IPS-18c (cell line): Measurements from ENCODE around the gene OSBP2.
"Not testable (repeated sequence)": the region's sequence is repeated elsewhere in the genome, so short reads cannot be mapped to it uniquely, and the experiment has no call there.

ENCODE experiments used
- H3K4me3 ChIP-seq: 2 replicates; pipeline ENCODE4 v1.7.0; 2013; ENCODE audit warnings: low read depth, mild to moderate bottlenecking, low read length, moderate library complexity; ENCODE audit not compliant: insufficient read depth
- H3K9me3 ChIP-seq: one replicate; pipeline ENCODE4 v1.6.1; 2013; ENCODE audit warnings: mild to moderate bottlenecking, low read length, moderate library complexity; ENCODE audit not compliant: control insufficient read depth, insufficient read depth

The OSBP2 gene

DNA sequence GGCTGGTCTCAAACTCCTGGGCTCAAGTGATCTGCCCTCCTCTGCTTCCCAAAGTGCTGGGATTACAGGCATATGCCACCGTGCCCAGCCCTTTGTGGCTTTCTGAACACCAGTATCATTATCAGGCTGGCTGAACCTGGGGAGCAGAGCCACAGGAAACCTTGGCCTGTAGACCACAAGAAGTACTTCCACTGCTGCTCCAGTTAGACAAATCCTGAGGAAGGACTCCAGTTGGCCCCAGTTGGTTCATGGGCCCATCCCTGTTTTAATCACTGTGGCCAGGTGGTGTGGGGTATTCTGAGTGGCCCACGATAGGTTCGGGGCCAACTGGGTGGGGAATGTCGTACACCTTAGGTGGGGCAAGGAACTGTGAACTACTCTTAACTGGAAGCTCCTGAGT lies 21.5 kb upstream of the OSBP2 start:
- Histone ChIP-seq H3K4me3 (no peak overlapping the region), H3K9me3 (no peaks in the 10 kb centered on the region)

DNA sequence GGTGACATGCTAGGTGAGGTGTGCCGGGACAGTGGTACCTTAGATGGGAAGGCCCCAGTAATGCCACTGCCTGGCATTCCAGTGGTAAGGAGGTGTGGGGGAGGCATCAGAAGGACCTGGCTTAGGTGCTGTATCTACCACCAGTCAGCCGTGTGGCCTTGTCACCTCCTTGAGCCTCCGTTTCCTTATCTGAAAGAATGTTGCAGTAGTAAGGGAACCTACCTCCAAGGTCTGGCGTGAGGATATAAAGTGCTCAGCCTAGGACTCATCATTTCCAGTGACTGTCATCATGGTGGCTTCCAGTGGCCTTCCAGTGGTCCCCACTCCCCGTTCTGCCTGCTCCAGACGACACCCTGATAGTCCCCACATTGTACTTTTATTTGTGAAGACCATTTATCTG lies 20.2 kb upstream of the OSBP2 start:
- no peak overlapping the region for H3K4me3 ChIP-seq
- H3K9me3 ChIP-seq: no peaks in the 10 kb centered on the region

DNA sequence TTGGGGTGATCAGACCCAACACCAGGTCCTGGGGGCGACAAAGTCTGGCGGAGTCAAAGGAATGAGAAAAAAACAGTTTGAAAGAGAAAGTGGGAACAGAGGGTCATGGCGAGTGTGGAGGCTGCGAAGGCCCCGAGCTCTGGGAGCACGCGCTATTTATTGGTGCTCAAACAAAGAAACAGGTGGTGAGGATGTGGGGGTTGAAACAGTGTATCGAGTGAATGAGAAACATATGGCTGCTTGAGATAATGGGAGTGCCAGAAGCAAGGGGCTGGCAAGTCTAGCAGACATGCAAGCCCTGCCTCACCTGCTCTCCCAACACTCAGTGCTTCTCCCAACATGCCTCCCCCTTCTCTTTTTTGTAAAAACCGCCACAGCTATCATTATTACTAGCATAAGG lies 19.2 kb upstream of the OSBP2 start:
- H3K4me3 ChIP-seq: no peak overlapping the region
- H3K9me3 ChIP-seq: no peaks in the 10 kb centered on the region

DNA sequence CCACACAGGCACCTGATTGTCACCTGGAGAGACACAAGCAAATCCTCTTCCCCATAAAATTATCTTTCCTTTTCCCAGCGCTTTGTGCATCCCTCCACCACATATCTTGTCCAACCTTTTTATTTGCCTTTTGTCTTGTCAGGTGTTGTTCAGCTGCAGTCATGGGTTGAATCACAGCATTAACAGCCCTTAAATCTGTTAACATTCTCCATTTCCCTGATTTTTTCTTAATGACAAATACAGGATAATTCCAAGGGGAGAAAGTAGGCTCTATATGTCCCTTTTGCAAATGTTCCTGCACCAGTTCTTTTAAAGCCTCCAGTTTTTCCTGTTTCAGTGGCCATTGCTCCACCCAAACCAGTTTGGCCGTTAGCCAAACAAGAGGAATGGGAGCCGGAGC lies 18.1 kb upstream of the OSBP2 start:
- not testable (repeated sequence) for H3K9me3 ChIP-seq, H3K4me3 ChIP-seq

DNA sequence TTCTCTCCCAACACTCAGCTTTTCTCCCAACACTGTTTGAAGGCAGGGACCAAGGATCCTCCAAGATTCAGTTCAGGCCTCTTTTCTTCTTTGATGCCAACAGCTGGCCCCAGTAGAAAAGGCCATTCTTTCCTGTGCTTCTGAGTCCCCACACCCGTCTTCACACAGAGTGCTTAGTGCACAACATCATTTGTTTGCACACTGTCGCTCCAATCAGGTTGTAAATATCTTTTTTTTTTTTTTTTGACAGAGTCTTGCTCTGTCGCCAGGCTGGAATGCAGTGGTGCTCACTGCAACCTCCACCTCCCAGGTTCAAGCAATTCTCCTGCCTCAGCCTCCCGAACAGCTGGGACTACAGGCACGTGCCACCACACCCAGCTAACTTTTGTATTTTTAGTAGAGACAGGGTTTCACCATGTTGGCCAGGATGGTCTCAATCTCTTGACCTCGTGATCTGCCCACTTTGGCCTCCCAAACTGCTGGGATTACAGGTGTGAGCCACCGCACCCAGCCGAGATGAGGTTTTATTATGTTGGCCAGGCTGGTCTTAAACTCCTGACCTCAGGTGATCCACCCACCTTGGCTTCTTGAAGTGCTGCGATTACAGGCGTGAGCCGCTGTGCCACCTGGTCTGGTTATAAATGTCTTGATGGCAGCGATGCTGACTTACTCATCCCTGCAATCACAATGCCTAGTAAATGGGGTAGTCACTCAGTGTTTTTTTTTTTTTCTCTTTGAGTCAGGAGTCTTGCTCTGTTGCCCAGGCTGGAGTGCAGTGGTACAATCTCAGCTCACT lies 14.6 kb upstream of the OSBP2 start:
- H3K9me3 ChIP-seq, H3K4me3 ChIP-seq: not testable (repeated sequence)

DNA sequence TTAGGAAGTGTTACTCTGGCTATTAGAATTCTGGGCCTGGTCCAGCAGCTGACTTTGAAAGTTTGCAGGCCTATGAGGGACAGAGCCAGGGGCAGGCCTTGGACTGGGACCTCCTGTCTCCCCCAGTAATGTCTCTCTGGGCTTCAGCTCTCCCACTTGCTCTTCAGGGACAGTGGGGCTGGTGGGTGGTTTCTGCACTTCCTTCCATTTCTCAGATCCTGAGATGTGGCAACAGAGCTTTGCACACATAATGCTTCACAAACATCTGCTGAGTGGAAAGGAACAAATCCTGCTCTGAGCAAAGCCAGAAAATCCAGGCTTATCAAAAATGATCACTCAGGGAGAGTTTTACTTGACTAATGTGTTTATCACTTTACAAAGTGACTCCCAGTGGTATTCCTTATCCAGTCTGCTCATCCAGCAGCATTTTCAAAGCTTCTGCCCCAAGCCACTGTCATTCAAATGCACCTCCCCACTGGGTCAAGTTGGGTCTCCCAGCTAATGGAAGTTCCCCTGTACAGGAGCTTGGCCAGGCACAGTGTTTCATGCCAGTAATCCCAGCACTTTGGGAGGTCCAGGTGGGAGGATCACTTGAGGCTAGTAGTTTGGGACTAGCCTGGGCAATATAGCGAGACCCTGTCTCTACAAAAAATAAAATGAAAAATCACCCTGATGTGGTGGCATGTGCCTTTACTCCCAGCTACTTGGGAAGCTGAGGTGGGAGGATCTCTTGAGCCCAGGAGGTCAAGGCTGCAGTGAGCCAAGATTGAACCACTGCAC lies 13.5 kb upstream of the OSBP2 start:
- Histone ChIP-seq H3K9me3 (peaks cover 2% of the 10 kb centered on the region), H3K4me3 (no peak overlapping the region)

DNA sequence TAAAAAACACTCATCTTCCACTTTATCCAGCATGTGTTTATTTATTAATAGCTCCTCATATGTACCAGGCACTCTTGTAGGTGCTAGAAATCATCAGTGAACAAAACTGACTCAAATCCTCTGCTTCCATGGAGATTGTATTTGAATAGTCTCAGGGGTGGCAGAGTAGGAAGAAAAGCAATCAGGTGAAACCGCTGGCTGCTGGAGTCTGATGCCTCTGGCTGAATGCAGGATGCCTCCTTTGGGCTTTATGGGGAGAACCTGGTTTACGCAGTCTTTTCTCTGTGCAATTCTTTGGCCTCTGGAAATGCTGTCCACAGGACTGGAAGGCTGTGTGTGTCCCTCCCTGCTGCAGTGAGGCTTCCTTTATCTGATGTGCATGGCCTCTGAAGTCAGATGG lies 12.8 kb upstream of the OSBP2 start:
- Histone ChIP-seq H3K4me3 (no peak overlapping the region), H3K9me3 (peaks cover 2% of the 10 kb centered on the region)

DNA sequence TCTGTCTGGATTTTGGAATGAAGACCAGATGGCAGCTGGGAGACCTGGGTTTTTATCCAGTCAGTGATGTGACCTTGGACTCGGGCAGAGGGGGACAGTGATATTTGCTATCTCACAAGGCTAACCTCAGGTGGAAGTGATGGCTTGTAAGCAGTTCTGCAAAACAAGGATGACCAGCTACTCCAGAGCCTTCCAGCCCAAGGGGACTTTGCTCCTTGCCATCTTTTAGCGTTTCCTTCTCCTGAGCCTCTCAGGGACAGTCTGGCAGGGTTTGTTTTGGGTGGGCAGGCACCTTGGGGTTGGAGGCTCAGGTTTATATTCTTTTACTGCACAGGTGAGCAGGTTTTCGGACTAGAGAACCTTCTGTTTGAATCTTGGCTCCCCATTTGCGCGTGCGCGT lies 9.5 kb upstream of the OSBP2 start:
- no peak overlapping the region for H3K4me3 ChIP-seq
- H3K9me3 ChIP-seq: peaks cover 2% of the 10 kb centered on the region

DNA sequence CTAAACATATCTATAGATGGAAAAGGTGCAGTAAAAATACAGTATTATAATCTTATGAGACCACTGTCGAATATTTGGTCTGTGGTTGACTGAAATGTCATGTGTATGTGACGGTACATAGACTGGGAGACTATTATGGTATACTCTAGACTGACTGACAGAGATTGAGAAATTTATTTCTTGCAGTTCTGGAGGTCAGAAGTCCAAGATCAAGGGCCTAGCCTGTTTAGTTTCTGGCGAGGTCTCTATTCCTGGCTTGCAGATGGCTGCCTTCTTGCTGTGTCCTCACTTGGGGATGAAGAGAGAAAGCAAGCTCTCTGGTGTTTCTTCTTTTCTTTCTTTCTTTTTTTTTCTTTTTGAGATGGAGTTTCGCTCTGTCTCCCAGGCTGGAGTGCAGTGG lies 7.3 kb upstream of the OSBP2 start:
- H3K9me3 ChIP-seq: no peaks in the 10 kb centered on the region
- no peak overlapping the region for H3K4me3 ChIP-seq

DNA sequence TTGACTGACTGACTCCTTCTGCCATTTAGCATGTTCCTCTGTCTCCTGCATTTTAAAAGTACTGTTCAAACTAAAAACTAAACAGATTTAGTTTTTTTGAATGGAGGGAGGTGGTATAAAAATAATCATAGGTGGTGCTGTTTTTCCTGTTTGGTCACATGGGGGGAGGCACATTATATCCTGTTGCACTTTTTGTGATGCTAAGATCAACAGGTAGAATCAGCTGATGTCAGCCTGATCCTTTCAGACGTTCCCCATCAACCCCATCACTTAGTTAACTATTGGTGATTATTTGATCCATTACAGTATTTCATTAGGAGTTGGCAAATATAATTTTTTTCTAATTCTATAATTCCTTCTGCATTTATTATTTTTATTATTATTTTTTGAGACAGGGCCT lies 5.1 kb upstream of the OSBP2 start:
- H3K4me3 ChIP-seq: no peak overlapping the region

DNA sequence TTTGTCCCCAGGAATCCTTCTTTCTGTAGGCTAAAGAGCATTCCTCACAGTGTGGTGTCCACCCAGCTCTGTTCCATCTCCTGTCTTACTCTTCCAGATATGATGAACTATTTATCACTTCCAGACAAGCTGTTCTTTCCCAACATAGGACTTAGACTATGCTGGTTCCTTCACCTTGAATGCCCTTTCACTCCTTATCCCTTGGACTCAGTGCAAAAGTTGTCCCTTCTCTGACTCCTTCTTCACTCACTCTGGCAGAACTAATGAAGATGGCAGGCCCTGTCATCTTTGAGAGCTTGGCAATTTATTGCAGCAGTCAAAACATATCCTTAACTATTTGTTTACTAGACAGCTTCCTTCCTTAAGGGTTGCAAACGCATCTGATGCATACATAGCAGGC lies 3.5 kb upstream of the OSBP2 start:
- Histone ChIP-seq H3K9me3 (no peaks in the 10 kb centered on the region), H3K4me3 (no peak overlapping the region)

More for the DNA sequence above, 5.1 kb upstream of the OSBP2 start:
- H3K9me3 ChIP-seq: no peaks in the 10 kb centered on the region

DNA sequence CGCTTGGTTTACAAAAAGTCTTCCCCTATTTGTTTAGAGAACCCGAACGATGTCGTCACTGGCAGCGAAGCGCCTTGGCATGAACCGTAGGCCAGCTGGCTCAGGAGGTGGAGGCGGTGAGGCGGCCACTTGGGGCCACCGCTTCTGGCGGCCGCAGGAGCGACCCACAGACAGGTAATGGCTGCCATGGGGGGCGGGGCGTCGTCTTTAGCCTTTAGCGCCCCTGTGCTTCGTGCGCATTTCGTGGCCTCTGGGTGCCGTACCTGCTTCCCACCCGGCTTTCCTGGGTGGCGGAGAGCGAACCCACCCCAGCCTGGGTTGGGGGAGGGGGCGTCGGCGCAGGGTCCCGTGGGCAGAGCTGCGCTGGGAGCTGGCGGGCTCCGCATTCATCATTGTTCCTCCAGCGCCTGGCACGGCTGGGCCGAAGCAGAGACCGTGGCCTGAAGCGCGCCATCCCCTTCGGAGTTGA lies 469 bp upstream of the OSBP2 start:
- Histone ChIP-seq H3K9me3 (no peaks in the 10 kb centered on the region), H3K4me3 (peak overlapping the region; percentile 77)

DNA sequence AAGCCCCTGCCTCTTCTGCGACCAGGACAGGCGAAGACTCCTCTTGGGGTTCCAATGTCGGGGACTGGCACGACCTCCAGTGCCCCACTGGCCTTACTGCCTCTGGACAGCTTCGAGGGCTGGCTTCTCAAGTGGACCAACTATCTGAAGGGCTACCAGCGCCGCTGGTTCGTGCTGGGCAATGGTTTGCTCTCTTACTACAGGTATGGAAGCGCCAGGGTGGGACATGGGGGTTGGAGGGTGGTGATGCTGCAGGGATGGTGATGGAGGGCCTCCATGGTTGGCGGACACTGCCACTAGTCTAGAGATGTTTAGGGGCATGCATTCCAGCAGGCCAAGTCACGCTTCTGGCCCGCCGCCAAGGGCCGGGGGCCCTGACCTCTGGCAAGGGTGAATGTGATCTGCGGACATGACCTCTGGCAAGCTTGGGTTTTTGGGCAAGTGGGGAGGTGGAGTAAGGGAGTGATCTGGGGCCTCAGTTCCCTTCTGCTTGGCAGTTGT lies 727 bp downstream of the OSBP2 start:
- Histone ChIP-seq H3K9me3 (no peaks in the 10 kb centered on the region), H3K4me3 (peak overlapping the region; percentile 83)

DNA sequence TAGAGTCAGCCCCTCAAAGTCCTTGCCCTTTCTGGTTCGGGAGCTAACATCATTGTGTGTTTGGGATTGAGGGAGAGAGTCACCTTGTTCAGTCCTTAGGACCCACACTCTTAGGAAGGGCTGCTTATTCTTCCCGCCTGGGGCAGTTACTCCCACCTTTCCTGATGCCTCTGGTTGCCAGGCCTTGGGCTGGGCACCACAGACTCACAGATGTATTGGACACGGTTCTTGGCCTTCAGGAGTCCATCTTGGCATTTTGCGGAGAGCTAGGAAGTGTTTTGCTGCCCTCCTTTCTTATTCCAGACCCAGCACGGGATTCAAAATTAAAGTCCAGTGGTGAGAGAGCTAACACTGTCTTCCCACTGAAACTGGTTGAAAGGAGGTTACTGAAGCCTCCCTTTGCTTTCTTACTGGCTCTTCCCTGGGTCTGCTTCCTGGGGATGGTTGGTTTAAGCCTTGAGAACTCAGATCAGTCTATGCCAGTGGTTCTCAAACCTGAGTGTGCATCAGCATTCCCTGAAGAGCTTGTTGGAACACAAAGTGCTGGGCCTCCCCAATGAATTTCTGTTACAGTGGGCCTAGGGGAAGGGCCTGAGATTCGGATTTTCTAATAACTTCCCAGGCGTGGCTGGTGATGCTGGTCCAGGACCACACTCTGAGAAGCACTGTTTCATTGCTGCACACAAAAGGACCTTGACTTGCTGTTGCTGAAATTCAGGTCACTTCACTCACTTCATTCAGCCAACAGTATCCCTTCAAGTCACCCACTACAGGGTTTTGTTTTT lies 1.4 kb downstream of the OSBP2 start:
- H3K4me3 ChIP-seq: no peak overlapping the region
- H3K9me3 ChIP-seq: no peaks in the 10 kb centered on the region

DNA sequence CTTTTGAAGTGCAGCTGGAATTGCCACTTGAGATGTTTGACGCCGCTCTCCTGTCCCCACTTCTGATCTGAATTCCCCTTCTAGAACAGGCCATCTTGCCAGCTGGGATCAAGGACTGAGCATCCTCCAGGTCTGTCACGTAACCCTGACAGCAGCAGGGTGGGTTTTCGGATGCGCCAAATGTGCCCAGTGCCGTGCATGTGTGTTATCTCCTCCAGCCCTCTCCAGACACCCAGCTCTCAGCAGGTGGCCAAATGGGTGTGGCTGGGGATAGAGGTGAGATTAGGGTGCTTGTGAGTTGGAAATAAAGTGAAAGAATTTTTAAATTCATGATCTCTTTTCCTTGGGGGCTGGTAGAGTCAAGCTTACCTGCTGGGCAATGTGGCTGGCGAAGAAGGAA lies 3.3 kb downstream of the OSBP2 start:
- no peaks in the 10 kb centered on the region for H3K9me3 ChIP-seq

DNA sequence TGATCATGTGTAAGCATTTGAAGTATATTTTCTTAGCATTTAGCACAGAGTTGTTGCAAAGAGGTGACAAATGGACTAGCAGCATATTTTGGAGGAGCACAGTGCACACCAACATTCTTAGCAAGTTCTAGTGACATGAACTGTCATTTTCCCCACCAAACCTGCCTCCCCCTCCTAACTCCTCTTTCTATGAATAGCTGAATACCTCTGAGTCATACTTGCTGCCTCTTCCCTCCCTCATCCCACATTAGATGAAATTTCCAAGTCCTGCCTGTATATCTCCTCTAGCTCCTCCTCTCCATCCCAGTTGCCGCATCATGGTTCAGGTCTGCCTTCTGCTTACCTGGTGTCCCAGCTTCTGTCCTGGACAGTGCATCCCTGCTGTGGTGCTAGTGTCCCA lies 7.2 kb downstream of the OSBP2 start:
- H3K4me3 ChIP-seq: no peak overlapping the region
- H3K9me3 ChIP-seq: no peaks in the 10 kb centered on the region

More for the DNA sequence above, 3.3 kb downstream of the OSBP2 start:
- no peak overlapping the region for H3K4me3 ChIP-seq

DNA sequence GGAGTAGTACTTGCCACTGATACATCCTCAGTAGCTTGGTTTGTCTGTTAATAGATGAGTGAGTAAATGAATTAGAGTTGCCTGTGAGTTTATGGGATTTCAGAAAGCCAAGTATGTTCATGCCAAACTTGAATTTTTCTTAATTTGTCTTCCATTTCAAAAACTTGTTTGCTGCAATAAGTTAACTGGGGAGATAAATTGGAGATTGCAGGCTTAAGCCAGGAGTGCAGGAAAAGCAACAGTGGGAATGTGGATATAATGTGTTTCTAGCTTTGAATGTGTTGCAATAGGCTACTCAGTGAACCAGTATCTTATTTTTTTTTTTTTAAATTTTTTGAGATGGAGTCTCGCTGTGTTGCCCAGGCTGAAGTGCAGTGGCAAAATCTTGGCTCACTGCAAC lies 8.2 kb downstream of the OSBP2 start:
- no peaks in the 10 kb centered on the region for H3K9me3 ChIP-seq
- H3K4me3 ChIP-seq: no peak overlapping the region
